ENCODE data around the gene SLC35F3. TPM values are rescaled to one million over a fixed set of nuclear protein-coding genes. Genes with fewer than 3 reads are reported as not detected.

SLC35F3 gene
- polyA plus RNA-seq, 1 donor (not counting 4 experiments of a cell fraction or from before 2014, with no cell fraction given), result 13.8 TPM

- peak; percentile 26 for FAIRE-seq
These were observed 358.3 kb downstream of the SLC35F3 start for GRCh38 chr1:234262754-234263105.

DNA sequence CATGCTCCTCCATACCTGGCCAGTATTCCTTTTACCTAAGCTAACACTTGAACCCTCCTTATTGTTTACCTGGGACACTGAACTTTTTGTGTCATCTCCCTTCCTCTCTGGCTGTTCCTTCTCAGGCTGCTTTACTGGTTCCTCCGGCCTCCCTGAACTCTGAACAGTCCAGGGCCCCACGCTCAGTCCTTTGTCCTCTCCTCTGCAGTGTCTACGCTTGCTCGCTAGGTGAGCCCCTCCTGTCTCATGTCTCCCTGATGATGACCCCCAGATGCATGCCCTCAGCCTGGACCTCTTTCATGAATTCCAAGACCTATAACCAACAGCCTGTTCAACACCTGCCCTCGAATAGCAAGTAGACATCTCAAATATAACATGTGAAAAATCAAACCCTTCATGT lies 360.4 kb downstream of the SLC35F3 start:
- Histone ChIP-seq H3K4me2 (ENCODE audit: control insufficient read depth, extremely low read depth, insufficient read depth, low read depth, low read length) (no peak overlapping the region), H3K9me3 (ENCODE audit: control insufficient read depth, low read depth, low read length) (no peaks in the 10 kb centered on the region), H3K79me2 (ENCODE audit: control insufficient read depth, insufficient read depth, low read length) (no peaks in the 10 kb centered on the region), H3K9me1 (ENCODE audit: control insufficient read depth, extremely low read depth, insufficient read depth, low read length) (no peaks in the 10 kb centered on the region), H4K20me1 (ENCODE audit: control insufficient read depth, extremely low read depth, insufficient read depth, low read length) (no peaks in the 10 kb centered on the region), H3K27ac (ENCODE audit: control insufficient read depth, insufficient read depth, low read length) (no peak overlapping the region), H3K27me3 (ENCODE audit: control insufficient read depth, extremely low read depth, insufficient read depth, low read length) (no peaks in the 10 kb centered on the region), H3K36me3 (ENCODE audit: control insufficient read depth in 2 of 2, extremely low read depth in 1 of 2, insufficient read depth in 2 of 2, low read length in 2 of 2) (no peaks in the 10 kb centered on the region), H3K9ac (ENCODE audit: control insufficient read depth, extremely low read depth, insufficient read depth, low read length) (no peak overlapping the region), H3K4me1 (ENCODE audit: control insufficient read depth, extremely low read depth, insufficient read depth, low read length) (peaks cover 17% of the 10 kb centered on the region), H3K4me3 (ENCODE audit: control insufficient read depth in 2 of 3, extremely low read depth in 1 of 3, insufficient read depth in 2 of 3, low read depth in 1 of 3, low read length in 3 of 3) (no peak overlapping the region), H2AFZ (ENCODE audit: control insufficient read depth, low read length) (no peak overlapping the region)
- TF ChIP-seq EZH2 (IDR thresholded peaks at IDR 0.05; ENCODE audit: low read length) (no peak), CTCF (optimal IDR thresholded peaks at IDR 0.05 in 1 of 3, IDR thresholded peaks at IDR 0.05 in 1 of 3, conservative IDR thresholded peaks at IDR 0.05 in 1 of 3; ENCODE audit: extremely low read depth in 1 of 3, insufficient read depth in 2 of 3, low read length in 3 of 3) (no peak)
- dilution Hi-C loops (cut with MboI; ENCODE audit: extremely low pct_ligation_motif_present, low sequenced_read_pairs), result no loop called here
- DNase-seq (ENCODE audit: low read depth, low spot score) (no peak), FAIRE-seq (no peak)

More at GRCh38 chr1:234262754-234263105, 358.3 kb downstream of the SLC35F3 start:
- no peaks in the 10 kb centered on the region for H3K27me3 ChIP-seq (ENCODE audit: control insufficient read depth, extremely low read depth, insufficient read depth, low read length)
- H3K36me3 ChIP-seq (ENCODE audit: control insufficient read depth in 2 of 2, extremely low read depth in 1 of 2, insufficient read depth in 2 of 2, low read length in 2 of 2), result no peaks in the 10 kb centered on the region
- H3K27ac ChIP-seq (ENCODE audit: control insufficient read depth, insufficient read depth, low read length), result no peak overlapping the region
- no peak overlapping the region for H3K9ac ChIP-seq (ENCODE audit: control insufficient read depth, extremely low read depth, insufficient read depth, low read length)
- dilution Hi-C loops (cut with MboI; ENCODE audit: extremely low pct_ligation_motif_present, low sequenced_read_pairs), result no loop called here
- H3K4me2 ChIP-seq (ENCODE audit: control insufficient read depth, extremely low read depth, insufficient read depth, low read depth, low read length), result peak overlapping the region; percentile 28
- H3K4me3 ChIP-seq (ENCODE audit: control insufficient read depth in 2 of 3, extremely low read depth in 1 of 3, insufficient read depth in 2 of 3, low read depth in 1 of 3, low read length in 3 of 3), result no peak overlapping the region
- TF ChIP-seq CTCF (optimal IDR thresholded peaks at IDR 0.05 in 1 of 3, IDR thresholded peaks at IDR 0.05 in 1 of 3, conservative IDR thresholded peaks at IDR 0.05 in 1 of 3; ENCODE audit: extremely low read depth in 1 of 3, insufficient read depth in 2 of 3, low read length in 3 of 3) (no peak), EZH2 (IDR thresholded peaks at IDR 0.05; ENCODE audit: low read length) (no peak)
- no peak for DNase-seq (ENCODE audit: low read depth, low spot score)
- H3K79me2 ChIP-seq (ENCODE audit: control insufficient read depth, insufficient read depth, low read length), result no peaks in the 10 kb centered on the region
- H3K9me1 ChIP-seq (ENCODE audit: control insufficient read depth, extremely low read depth, insufficient read depth, low read length), result no peaks in the 10 kb centered on the region
- peaks cover 17% of the 10 kb centered on the region for H3K4me1 ChIP-seq (ENCODE audit: control insufficient read depth, extremely low read depth, insufficient read depth, low read length)
- H4K20me1 ChIP-seq (ENCODE audit: control insufficient read depth, extremely low read depth, insufficient read depth, low read length), result no peaks in the 10 kb centered on the region
- no peak overlapping the region for H2AFZ ChIP-seq (ENCODE audit: control insufficient read depth, low read length)
- H3K9me3 ChIP-seq (ENCODE audit: control insufficient read depth, low read depth, low read length), result no peaks in the 10 kb centered on the region
